ENCODE data around the gene FPR1.
"Not testable (repeated sequence)": the region's sequence is repeated elsewhere in the genome, so short reads cannot be mapped to it uniquely, and the experiment has no call there.

The FPR1 gene

GRCh38 chr19:51777570-51778462 lies 26.1 kb upstream of the FPR1 start:
- H3K4me3 ChIP-seq (ENCODE audit: low read depth, low read length): no peak overlapping the region
- H3K9ac ChIP-seq (ENCODE audit: low read depth, low read length): no peak overlapping the region
- H3K36me3 ChIP-seq (ENCODE audit: control insufficient read depth, insufficient read depth, low read length): no peaks in the 10 kb centered on the region
- H3K9me3 ChIP-seq (ENCODE audit: control insufficient read depth, insufficient read depth, low read length): no peaks in the 10 kb centered on the region; the same call in 1 of the 2 replicates
- H3K27me3 ChIP-seq (ENCODE audit: control insufficient read depth, insufficient read depth, low read length): 0 out of 2 replicates have a peak, but pooled peaks cover 10% of the 10 kb centered on the region
- no peak overlapping the region for H3K27ac ChIP-seq (ENCODE audit: low read depth, low read length)
- no peaks in the 10 kb centered on the region for H3K4me1 ChIP-seq (ENCODE audit: control insufficient read depth, insufficient read depth, low read length)

GRCh38 chr19:51776561-51776960 lies 24.9 kb upstream of the FPR1 start:
- H3K27ac ChIP-seq (ENCODE audit: low read depth, low read length); H3K9me3 ChIP-seq (ENCODE audit: control insufficient read depth, insufficient read depth, low read length); H3K4me3 ChIP-seq (ENCODE audit: low read depth, low read length); H3K36me3 ChIP-seq (ENCODE audit: control insufficient read depth, insufficient read depth, low read length); H3K9ac ChIP-seq (ENCODE audit: low read depth, low read length); H3K4me1 ChIP-seq (ENCODE audit: control insufficient read depth, insufficient read depth, low read length): not testable (repeated sequence)
- H3K27me3 ChIP-seq (ENCODE audit: control insufficient read depth, insufficient read depth, low read length): 0 out of 2 replicates have a peak, but pooled peaks cover 10% of the 10 kb centered on the region

GRCh38 chr19:51772977-51773376 lies 21.3 kb upstream of the FPR1 start:
- Histone ChIP-seq H3K9ac (ENCODE audit: low read depth, low read length) (no peak overlapping the region), H3K27me3 (ENCODE audit: control insufficient read depth, insufficient read depth, low read length) (no peaks in the 10 kb centered on the region), H3K4me1 (ENCODE audit: control insufficient read depth, insufficient read depth, low read length) (no peaks in the 10 kb centered on the region), H3K4me3 (ENCODE audit: low read depth, low read length) (no peak overlapping the region), H3K27ac (ENCODE audit: low read depth, low read length) (no peak overlapping the region), H3K36me3 (ENCODE audit: control insufficient read depth, insufficient read depth, low read length) (no peaks in the 10 kb centered on the region), H3K9me3 (ENCODE audit: control insufficient read depth, insufficient read depth, low read length) (peaks cover 3% of the 10 kb centered on the region; the same call in 1 of the 2 replicates)

- Histone ChIP-seq H3K9me3 (ENCODE audit: control insufficient read depth, insufficient read depth, low read length) (peaks cover 3% of the 10 kb centered on the region; the same call in 1 of the 2 replicates), H3K36me3 (ENCODE audit: control insufficient read depth, insufficient read depth, low read length) (no peaks in the 10 kb centered on the region), H3K4me1 (ENCODE audit: control insufficient read depth, insufficient read depth, low read length) (no peaks in the 10 kb centered on the region), H3K9ac (ENCODE audit: low read depth, low read length) (no peak overlapping the region), H3K27ac (ENCODE audit: low read depth, low read length) (no peak overlapping the region), H3K27me3 (ENCODE audit: control insufficient read depth, insufficient read depth, low read length) (no peaks in the 10 kb centered on the region), H3K4me3 (ENCODE audit: low read depth, low read length) (no peak overlapping the region)
Observed at GRCh38 chr19:51771376-51772130, 19.9 kb upstream of the FPR1 start.

GRCh38 chr19:51766461-51766860 lies 14.8 kb upstream of the FPR1 start:
- H3K4me3 ChIP-seq (ENCODE audit: low read depth, low read length): no peak overlapping the region
- no peaks in the 10 kb centered on the region for H3K4me1 ChIP-seq (ENCODE audit: control insufficient read depth, insufficient read depth, low read length)
- no peaks in the 10 kb centered on the region for H3K36me3 ChIP-seq (ENCODE audit: control insufficient read depth, insufficient read depth, low read length)
- no peaks in the 10 kb centered on the region for H3K27me3 ChIP-seq (ENCODE audit: control insufficient read depth, insufficient read depth, low read length)
- no peak overlapping the region for H3K9ac ChIP-seq (ENCODE audit: low read depth, low read length)
- H3K27ac ChIP-seq (ENCODE audit: low read depth, low read length): no peak overlapping the region
- H3K9me3 ChIP-seq (ENCODE audit: control insufficient read depth, insufficient read depth, low read length): peaks cover 6% of the 10 kb centered on the region; the same call in 1 of the 2 replicates

GRCh38 chr19:51765086-51765485 lies 13.4 kb upstream of the FPR1 start:
- Histone ChIP-seq H3K9me3 (ENCODE audit: control insufficient read depth, insufficient read depth, low read length) (peaks cover 6% of the 10 kb centered on the region; the same call in 1 of the 2 replicates), H3K27me3 (ENCODE audit: control insufficient read depth, insufficient read depth, low read length) (no peaks in the 10 kb centered on the region), H3K36me3 (ENCODE audit: control insufficient read depth, insufficient read depth, low read length) (no peaks in the 10 kb centered on the region), H3K4me1 (ENCODE audit: control insufficient read depth, insufficient read depth, low read length) (no peaks in the 10 kb centered on the region), H3K27ac (ENCODE audit: low read depth, low read length) (no peak overlapping the region), H3K4me3 (ENCODE audit: low read depth, low read length) (no peak overlapping the region), H3K9ac (ENCODE audit: low read depth, low read length) (no peak overlapping the region)

- Histone ChIP-seq H3K4me3 (ENCODE audit: low read depth, low read length) (no peak overlapping the region), H3K27me3 (ENCODE audit: control insufficient read depth, insufficient read depth, low read length) (no peaks in the 10 kb centered on the region), H3K9me3 (ENCODE audit: control insufficient read depth, insufficient read depth, low read length) (peaks cover 8% of the 10 kb centered on the region; the same call in 1 of the 2 replicates), H3K36me3 (ENCODE audit: control insufficient read depth, insufficient read depth, low read length) (no peaks in the 10 kb centered on the region), H3K4me1 (ENCODE audit: control insufficient read depth, insufficient read depth, low read length) (no peaks in the 10 kb centered on the region), H3K9ac (ENCODE audit: low read depth, low read length) (no peak overlapping the region), H3K27ac (ENCODE audit: low read depth, low read length) (no peak overlapping the region)
Observed at GRCh38 chr19:51761696-51762095, 10.0 kb upstream of the FPR1 start.

GRCh38 chr19:51760697-51761356 lies 9.1 kb upstream of the FPR1 start, which contains the start of gene FPR2:
Gene FPR2, plus strand, starts transcription at chr19:51761180. Its CDS starts 7,479 bp downstream, at chr19:51768659.
- no peaks in the 10 kb centered on the region for H3K27me3 ChIP-seq (ENCODE audit: control insufficient read depth, insufficient read depth, low read length)
- H3K36me3 ChIP-seq (ENCODE audit: control insufficient read depth, insufficient read depth, low read length): no peaks in the 10 kb centered on the region
- H3K9ac ChIP-seq (ENCODE audit: low read depth, low read length): no peak within 1 kb of the TSS
- peaks cover 16% of the 10 kb centered on the region for H3K9me3 ChIP-seq (ENCODE audit: control insufficient read depth, insufficient read depth, low read length)
- H3K4me3 ChIP-seq (ENCODE audit: low read depth, low read length): no peak within 1 kb of the TSS
- H3K4me1 ChIP-seq (ENCODE audit: control insufficient read depth, insufficient read depth, low read length): no peaks in the 10 kb centered on the region
- H3K27ac ChIP-seq (ENCODE audit: low read depth, low read length): no peak within 1 kb of the TSS

- Histone ChIP-seq H3K36me3 (ENCODE audit: control insufficient read depth, insufficient read depth, low read length) (no peaks in the 10 kb centered on the region), H3K9ac (ENCODE audit: low read depth, low read length) (no peak overlapping the region), H3K4me1 (ENCODE audit: control insufficient read depth, insufficient read depth, low read length) (no peaks in the 10 kb centered on the region)
Observed at GRCh38 chr19:51755571-51755970, 3.9 kb upstream of the FPR1 start.

GRCh38 chr19:51754770-51755169 lies 3.1 kb upstream of the FPR1 start:
- Histone ChIP-seq H3K9ac (ENCODE audit: low read depth, low read length) (no peak overlapping the region), H3K9me3 (ENCODE audit: control insufficient read depth, insufficient read depth, low read length) (peaks cover 21% of the 10 kb centered on the region), H3K27ac (ENCODE audit: low read depth, low read length) (no peak overlapping the region), H3K4me1 (ENCODE audit: control insufficient read depth, insufficient read depth, low read length) (no peaks in the 10 kb centered on the region), H3K36me3 (ENCODE audit: control insufficient read depth, insufficient read depth, low read length) (no peaks in the 10 kb centered on the region), H3K27me3 (ENCODE audit: control insufficient read depth, insufficient read depth, low read length) (no peaks in the 10 kb centered on the region), H3K4me3 (ENCODE audit: low read depth, low read length) (no peak overlapping the region)

More at GRCh38 chr19:51755571-51755970, 3.9 kb upstream of the FPR1 start:
- Histone ChIP-seq H3K27me3 (ENCODE audit: control insufficient read depth, insufficient read depth, low read length) (no peaks in the 10 kb centered on the region), H3K27ac (ENCODE audit: low read depth, low read length) (no peak overlapping the region), H3K9me3 (ENCODE audit: control insufficient read depth, insufficient read depth, low read length) (peaks cover 21% of the 10 kb centered on the region), H3K4me3 (ENCODE audit: low read depth, low read length) (no peak overlapping the region)

Data from HUES48 (cell line).